Caco-2 (cell line): ENCODE results near the gene KCNQ5. TPM values are rescaled to one million over a fixed set of nuclear protein-coding genes. Genes with fewer than 3 reads are reported as not detected.

Experiments
- BruUV-seq: library from RNA; stranded (reverse); fragments of 400-500 nt; replicated peaks from 2 replicates; lab custom pipeline; 2021; lab: Mats Ljungman, UMichigan
- CTCF ChIA-PET: fragments of 300-600 bp; sonication (Branson Sonifier 250); formaldehyde crosslinking; loops from one replicate; lab custom pipeline; 2022; ENCODE audit warnings: antibody characterized with exemption; lab: Charles Lee
- POLR2A ChIA-PET: fragments of 300-600 bp; sonication (Branson Sonifier 250); formaldehyde crosslinking; loops from one replicate; lab custom pipeline; 2022; ENCODE audit warnings: antibody characterized with exemption; lab: Charles Lee
- DNase-seq, 2 experiments: peaks; one replicate each; pipeline versions ENCODE4 v3.0.0 to v3.0.0-alpha.2; 2020 to 2022
- H3K27me3 ChIP-seq: replicated peaks from 2 replicates; pipeline ENCODE4 v1.6.0; 2011; ENCODE audit warnings: low read length; ENCODE audit not compliant: control insufficient read depth, insufficient read depth
- H3K36me3 ChIP-seq: 2 replicates; pipeline ENCODE4 v1.5.1; 2011; ENCODE audit warnings: low read length; ENCODE audit not compliant: control insufficient read depth, insufficient read depth
- H3K4me1 ChIP-seq: fragments of 250-450 bp; sonication (Bioruptor Pico); 2 replicates; pipeline ENCODE4 v1.5.1; 2020; ENCODE audit warnings: mild to moderate bottlenecking
- H3K4me3 ChIP-seq: 2 replicates; pipeline ENCODE4 v1.5.1; 2011; ENCODE audit warnings: low read depth, mild to moderate bottlenecking, control low read depth, low read length
- H3K9me3 ChIP-seq: fragments of 250-450 bp; sonication (Bioruptor Pico); 2 replicates; pipeline ENCODE4 v1.5.1; 2020; ENCODE audit warnings: mild to moderate bottlenecking, moderate library complexity
- H3K27ac Mint-ChIP-seq: one replicate; pipeline ENCODE4 v1.8.0; 2022; ENCODE audit warnings: mixed read lengths; ENCODE audit not compliant: unreplicated experiment
- H3K27me3 Mint-ChIP-seq: one replicate; pipeline ENCODE4 v1.8.0; 2022; ENCODE audit warnings: mixed read lengths; ENCODE audit not compliant: insufficient read depth, unreplicated experiment
- H3K36me3 Mint-ChIP-seq: one replicate; pipeline ENCODE4 v1.8.0; 2022; ENCODE audit warnings: mild to moderate bottlenecking, mixed read lengths; ENCODE audit not compliant: insufficient read depth, unreplicated experiment
- H3K4me1 Mint-ChIP-seq: one replicate; pipeline ENCODE4 v1.8.0; 2022; ENCODE audit warnings: low read depth, mixed read lengths; ENCODE audit not compliant: unreplicated experiment
- H3K4me3 Mint-ChIP-seq: one replicate; pipeline ENCODE4 v1.8.0; 2022; ENCODE audit warnings: mild to moderate bottlenecking, moderate library complexity, mixed read lengths; ENCODE audit not compliant: unreplicated experiment
- H3K9me3 Mint-ChIP-seq: one replicate; pipeline ENCODE4 v1.8.0; 2022; ENCODE audit warnings: mixed read lengths; ENCODE audit not compliant: unreplicated experiment
- intact Hi-C: fragments of 100-400 bp; cut with micrococcal nuclease; formaldehyde crosslinking; loops from one replicate; pipeline ENCODE4 v1.10.0; 2022; ENCODE audit not compliant: unreplicated experiment
- total RNA-seq: library from RNA; stranded (reverse); gene quantifications from 2 replicates; pipeline ENCODE4 v1.2.3, GENCODE V29; 2022
- TF ChIP-seq, protein P1 (sequence below), 2 experiments: fragments of 200-600 bp in 1 of 2; IDR thresholded peaks; 1 replicate in 1 of 2; 2 replicates in 1 of 2; pipeline versions ENCODE4 v1.5.1 to v1.8.0; 2011 to 2022; ENCODE audit warnings: antibody characterized with exemption in 1 of 2, control low read depth in 1 of 2, inconsistent platforms in 1 of 2, low read depth in 1 of 2, low read length in 1 of 2, mild to moderate bottlenecking in 1 of 2, moderate library complexity in 1 of 2; ENCODE audit not compliant: insufficient read depth in 1 of 2, severe bottlenecking in 1 of 2, unreplicated experiment in 1 of 2

The KCNQ5 gene
- total RNA-seq, 1 experiment from 2014 or later = 0.20 TPM

DNA sequence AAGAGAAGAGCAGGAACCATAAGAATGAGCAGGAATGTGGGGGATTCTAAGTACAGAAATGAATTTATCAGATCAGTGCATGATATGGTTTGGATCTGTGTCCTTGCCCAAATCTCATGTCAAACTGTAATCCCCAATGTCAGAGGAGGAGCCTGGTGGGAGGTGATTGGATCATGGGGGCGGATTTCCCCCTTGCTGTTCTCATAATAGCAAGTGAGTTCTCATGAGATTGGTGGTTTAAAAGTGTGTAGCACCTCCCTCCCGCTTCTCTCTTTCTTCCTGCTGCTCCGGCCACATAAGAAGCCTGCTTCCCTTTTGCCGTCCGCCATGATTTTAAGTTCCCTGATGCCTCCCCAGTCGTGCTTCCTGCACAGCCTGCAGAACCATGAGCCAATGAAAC lies 554.2 kb downstream of the KCNQ5 start:
- Histone ChIP-seq H3K27me3 (no peaks in the 10 kb centered on the region), H3K9me3 (no peaks in the 10 kb centered on the region), H3K4me3 (no peak overlapping the region), H3K36me3 (no peaks in the 10 kb centered on the region), H3K4me1 (no peaks in the 10 kb centered on the region)
- Mint-ChIP-seq H3K27me3 (peaks cover 4% of the 10 kb centered on the region), H3K9me3 (no peaks in the 10 kb centered on the region), H3K27ac (no peak overlapping the region), H3K4me1 (no peaks in the 10 kb centered on the region), H3K36me3 (no peaks in the 10 kb centered on the region), H3K4me3 (no peak overlapping the region)
- BruUV-seq = no TSS peak
- ChIA-PET CTCF (no interaction called here), POLR2A (no interaction called here)
- TF ChIP-seq, protein P1, sequence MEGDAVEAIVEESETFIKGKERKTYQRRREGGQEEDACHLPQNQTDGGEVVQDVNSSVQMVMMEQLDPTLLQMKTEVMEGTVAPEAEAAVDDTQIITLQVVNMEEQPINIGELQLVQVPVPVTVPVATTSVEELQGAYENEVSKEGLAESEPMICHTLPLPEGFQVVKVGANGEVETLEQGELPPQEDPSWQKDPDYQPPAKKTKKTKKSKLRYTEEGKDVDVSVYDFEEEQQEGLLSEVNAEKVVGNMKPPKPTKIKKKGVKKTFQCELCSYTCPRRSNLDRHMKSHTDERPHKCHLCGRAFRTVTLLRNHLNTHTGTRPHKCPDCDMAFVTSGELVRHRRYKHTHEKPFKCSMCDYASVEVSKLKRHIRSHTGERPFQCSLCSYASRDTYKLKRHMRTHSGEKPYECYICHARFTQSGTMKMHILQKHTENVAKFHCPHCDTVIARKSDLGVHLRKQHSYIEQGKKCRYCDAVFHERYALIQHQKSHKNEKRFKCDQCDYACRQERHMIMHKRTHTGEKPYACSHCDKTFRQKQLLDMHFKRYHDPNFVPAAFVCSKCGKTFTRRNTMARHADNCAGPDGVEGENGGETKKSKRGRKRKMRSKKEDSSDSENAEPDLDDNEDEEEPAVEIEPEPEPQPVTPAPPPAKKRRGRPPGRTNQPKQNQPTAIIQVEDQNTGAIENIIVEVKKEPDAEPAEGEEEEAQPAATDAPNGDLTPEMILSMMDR (IDR thresholded peaks at IDR 0.05; ENCODE audit: insufficient read depth in 1 of 2, low read depth in 1 of 2, low read length in 1 of 2, severe bottlenecking in 1 of 2, unreplicated experiment in 1 of 2) = no peak
- DNase-seq = no peak
- intact Hi-C loops = no loop called here

DNA sequence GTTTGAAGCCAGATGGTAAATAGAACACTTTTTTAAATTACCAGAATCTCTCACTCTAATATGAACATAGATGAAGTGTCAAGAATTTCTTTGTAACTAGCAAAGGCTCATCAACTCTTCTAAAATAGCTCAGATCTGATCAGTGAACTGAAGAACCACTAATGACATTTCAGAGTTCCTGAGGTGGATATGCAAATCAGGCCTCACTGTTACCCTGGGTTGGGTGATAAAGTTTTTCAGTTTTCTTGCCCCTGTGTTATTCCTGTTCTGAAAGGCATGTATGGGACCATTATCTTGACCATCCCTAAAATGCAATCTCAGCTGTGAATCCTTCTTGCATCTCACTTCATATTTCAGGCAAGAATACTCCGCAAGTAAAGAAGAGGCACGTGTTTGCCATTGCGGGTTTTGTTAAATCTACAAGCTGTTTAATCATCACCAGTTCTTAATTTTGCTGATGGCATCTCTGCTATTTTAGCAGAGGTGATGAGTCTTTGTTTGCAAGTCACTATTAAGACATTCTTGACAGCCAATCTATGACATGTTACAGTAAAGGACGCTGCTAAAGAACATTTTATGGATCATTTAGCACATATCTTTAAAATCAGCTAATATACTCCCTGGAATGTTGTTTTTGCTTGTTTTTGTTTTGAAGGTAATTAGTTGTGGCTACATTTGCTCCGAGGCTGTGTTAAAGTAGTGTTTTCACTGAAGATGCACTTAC lies 555.5 kb downstream of the KCNQ5 start:
- intact Hi-C loops = no loop called here
- no peaks in the 10 kb centered on the region for H3K9me3 ChIP-seq
- TF ChIP-seq, protein P1 (IDR thresholded peaks at IDR 0.05; ENCODE audit: insufficient read depth in 1 of 2, low read depth in 1 of 2, low read length in 1 of 2, severe bottlenecking in 1 of 2, unreplicated experiment in 1 of 2) = no peak
- no peak overlapping the region for H3K4me3 ChIP-seq
- no peak for DNase-seq
- Mint-ChIP-seq H3K4me3 (no peak overlapping the region), H3K27ac (no peak overlapping the region), H3K9me3 (no peaks in the 10 kb centered on the region), H3K27me3 (peaks cover 4% of the 10 kb centered on the region), H3K4me1 (no peaks in the 10 kb centered on the region), H3K36me3 (no peaks in the 10 kb centered on the region)
- no peaks in the 10 kb centered on the region for H3K36me3 ChIP-seq
- ChIA-PET POLR2A (no interaction called here), CTCF (no interaction called here)
- H3K27me3 ChIP-seq = no peaks in the 10 kb centered on the region
- no peaks in the 10 kb centered on the region for H3K4me1 ChIP-seq
- no TSS peak for BruUV-seq

DNA sequence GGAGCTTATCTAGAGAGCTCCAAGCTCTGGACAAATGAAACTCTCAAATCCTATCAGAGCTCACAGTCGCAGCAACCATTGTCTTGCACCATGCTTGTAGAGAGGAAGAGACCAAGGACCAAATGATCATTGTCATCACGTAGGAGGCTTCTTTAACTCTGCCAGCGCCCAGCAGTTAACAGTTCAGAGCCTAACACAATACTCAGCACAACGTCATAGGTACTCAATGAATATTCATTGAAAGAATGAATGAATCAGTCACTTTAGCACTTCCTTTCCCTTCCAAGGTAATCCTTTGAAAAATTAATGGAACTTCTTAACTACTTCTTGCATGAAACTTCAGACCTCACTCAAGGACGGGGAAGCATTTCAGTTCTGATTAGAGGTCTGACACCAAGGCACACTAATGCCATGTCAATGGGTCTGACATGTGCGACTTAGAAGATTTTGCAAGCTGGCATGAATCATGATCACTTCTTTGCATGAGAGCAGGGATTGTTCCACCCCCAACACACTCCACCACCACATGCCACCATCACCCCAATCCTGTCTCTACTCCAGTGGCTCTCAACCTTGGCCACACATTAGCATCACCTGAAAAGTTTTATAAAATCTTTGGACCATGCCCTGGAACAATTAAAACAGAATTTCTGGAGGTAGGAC lies 558.3 kb downstream of the KCNQ5 start:
- POLR2A ChIA-PET = no interaction called here
- TF ChIP-seq, protein P1 (IDR thresholded peaks at IDR 0.05; ENCODE audit: insufficient read depth in 1 of 2, low read depth in 1 of 2, low read length in 1 of 2, severe bottlenecking in 1 of 2, unreplicated experiment in 1 of 2) = no peak
- intact Hi-C loops = loop anchor here (5.0 kb wide), 2 partner anchors 48 to 147 kb away; no protein-coding TSS in a partner anchor
- H3K27me3 Mint-ChIP-seq = peaks cover 4% of the 10 kb centered on the region
- Histone ChIP-seq H3K9me3 (no peaks in the 10 kb centered on the region), H3K27me3 (no peaks in the 10 kb centered on the region), H3K36me3 (no peaks in the 10 kb centered on the region), H3K4me3 (no peak overlapping the region), H3K4me1 (no peaks in the 10 kb centered on the region)
- no peaks in the 10 kb centered on the region for H3K36me3 Mint-ChIP-seq
- DNase-seq = no peak
- no peak overlapping the region for H3K27ac Mint-ChIP-seq
- H3K4me1 Mint-ChIP-seq = no peaks in the 10 kb centered on the region
- no peaks in the 10 kb centered on the region for H3K9me3 Mint-ChIP-seq
- no peak overlapping the region for H3K4me3 Mint-ChIP-seq
- no TSS peak for BruUV-seq
- CTCF ChIA-PET = interaction anchor here (0.7 kb wide), 1 partner anchor 745 kb away, joined by 3 read pairs; no protein-coding TSS in a partner anchor
